ENCODE data around the gene TRAPPC8.

TRAPPC8 gene

DNA sequence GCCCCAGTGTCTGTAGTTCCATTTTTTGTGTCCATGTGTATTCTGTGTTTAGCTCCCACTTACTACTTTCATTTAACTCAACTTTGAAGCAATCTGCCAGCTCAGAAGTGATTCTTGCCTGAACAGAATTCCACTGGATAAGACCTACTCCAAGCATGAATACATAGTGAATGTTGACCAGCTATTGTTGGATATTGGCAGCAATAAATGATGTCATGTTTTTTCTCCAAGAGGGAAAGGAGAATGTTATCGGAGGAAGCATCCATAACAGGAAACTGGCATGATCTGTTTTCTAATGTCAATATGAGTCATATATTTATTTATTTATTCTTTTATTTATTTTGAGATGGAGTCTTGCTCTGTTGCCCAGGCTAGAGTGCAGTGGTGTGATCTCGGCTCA, 36.8 kb upstream of the TRAPPC8 start:
- CTCF ChIA-PET: no interaction called here

DNA sequence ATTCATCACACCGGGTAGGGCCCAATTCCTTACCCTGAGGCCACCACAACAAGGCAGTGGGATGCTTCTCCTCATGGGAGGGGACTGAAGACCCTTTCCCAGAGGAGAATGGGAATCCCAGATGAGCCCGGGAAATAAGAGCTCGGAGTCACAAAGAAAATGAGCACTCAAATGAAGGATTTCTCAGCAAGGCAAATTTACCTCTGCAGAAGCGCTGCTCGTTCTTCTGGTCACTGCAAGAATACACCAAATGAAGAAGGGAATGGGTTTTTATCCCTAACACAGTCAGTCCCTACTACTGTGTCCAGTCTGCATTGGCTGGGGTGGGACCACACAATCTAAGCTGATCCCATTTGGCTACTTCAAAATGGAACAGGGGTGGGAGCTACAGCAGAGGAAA, 35.7 kb upstream of the TRAPPC8 start:
- CTCF ChIA-PET: interaction anchor here (1.1 kb wide), 1 partner anchor 11 kb away, joined by 3 read pairs; no protein-coding TSS in a partner anchor
- TF ChIP-seq SP1 (IDR thresholded peaks at IDR 0.05) (no peak), ARNT (IDR thresholded peaks at IDR 0.05) (no peak), HDGF (IDR thresholded peaks at IDR 0.05; ENCODE audit: borderline replicate concordance) (no peak), LEF1 (IDR thresholded peaks at IDR 0.05; ENCODE audit: borderline replicate concordance) (no peak), TARDBP (IDR thresholded peaks at IDR 0.05) (no peak), FOXK2 (IDR thresholded peaks at IDR 0.05) (no peak), CTBP1 (IDR thresholded peaks at IDR 0.05; ENCODE audit: borderline replicate concordance) (no peak), SUZ12 (IDR thresholded peaks at IDR 0.05) (no peak), ELF4 (IDR thresholded peaks at IDR 0.05) (no peak), FOXM1 (IDR thresholded peaks at IDR 0.05; ENCODE audit: borderline replicate concordance) (no peak), L3MBTL2 (conservative IDR thresholded peaks at IDR 0.05) (no peak)
- TF ChIP-seq, protein P1, sequence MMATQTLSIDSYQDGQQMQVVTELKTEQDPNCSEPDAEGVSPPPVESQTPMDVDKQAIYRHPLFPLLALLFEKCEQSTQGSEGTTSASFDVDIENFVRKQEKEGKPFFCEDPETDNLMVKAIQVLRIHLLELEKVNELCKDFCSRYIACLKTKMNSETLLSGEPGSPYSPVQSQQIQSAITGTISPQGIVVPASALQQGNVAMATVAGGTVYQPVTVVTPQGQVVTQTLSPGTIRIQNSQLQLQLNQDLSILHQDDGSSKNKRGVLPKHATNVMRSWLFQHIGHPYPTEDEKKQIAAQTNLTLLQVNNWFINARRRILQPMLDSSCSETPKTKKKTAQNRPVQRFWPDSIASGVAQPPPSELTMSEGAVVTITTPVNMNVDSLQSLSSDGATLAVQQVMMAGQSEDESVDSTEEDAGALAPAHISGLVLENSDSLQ (IDR thresholded peaks at IDR 0.05): no peak
- no peak for DNase-seq (ENCODE audit: extremely low spot score)
- POLR2A ChIA-PET: no interaction called here

More for the DNA sequence above, 36.8 kb upstream of the TRAPPC8 start:
- POLR2A ChIA-PET: no interaction called here
- no peak for DNase-seq (ENCODE audit: extremely low spot score)
- TF ChIP-seq SUZ12 (IDR thresholded peaks at IDR 0.05) (no peak), SP1 (IDR thresholded peaks at IDR 0.05) (no peak), HDGF (IDR thresholded peaks at IDR 0.05; ENCODE audit: borderline replicate concordance) (no peak), NFRKB (IDR thresholded peaks at IDR 0.05) (no peak), TARDBP (IDR thresholded peaks at IDR 0.05) (no peak), ZNF384 (IDR thresholded peaks at IDR 0.05) (no peak), ELF4 (IDR thresholded peaks at IDR 0.05) (no peak), ARNT (IDR thresholded peaks at IDR 0.05) (no peak), FOXM1 (IDR thresholded peaks at IDR 0.05; ENCODE audit: borderline replicate concordance) (no peak), CTBP1 (IDR thresholded peaks at IDR 0.05; ENCODE audit: borderline replicate concordance) (no peak), BHLHE40 (IDR thresholded peaks at IDR 0.05; ENCODE audit: borderline replicate concordance) (no peak), LEF1 (IDR thresholded peaks at IDR 0.05; ENCODE audit: borderline replicate concordance) (no peak), FOXA1 (IDR thresholded peaks at IDR 0.05) (no peak), FOXK2 (IDR thresholded peaks at IDR 0.05) (no peak), L3MBTL2 (conservative IDR thresholded peaks at IDR 0.05) (no peak)
- TF ChIP-seq, protein P1 (IDR thresholded peaks at IDR 0.05): no peak

- no peak for TF ChIP-seq TARDBP (IDR thresholded peaks at IDR 0.05)
- no peak for TF ChIP-seq CTBP1 (IDR thresholded peaks at IDR 0.05; ENCODE audit: borderline replicate concordance)
- DNase-seq (ENCODE audit: extremely low spot score): peak; percentile 66
- ChIA-PET POLR2A (interaction anchor here (2.8 kb wide), 1 partner anchor 41 kb away, joined by 9 read pairs; the partner anchor contains the start of gene RNF125), CTCF (interaction anchor here (0.6 to 1.5 kb wide), 8 partner anchors 8 to 413 kb away, joined by 3 to 5 read pairs (median 4); no protein-coding TSS in a partner anchor)
Observed at GRCh38 chr18:31977270-31977872, 34.4 kb upstream of the TRAPPC8 start.

DNA sequence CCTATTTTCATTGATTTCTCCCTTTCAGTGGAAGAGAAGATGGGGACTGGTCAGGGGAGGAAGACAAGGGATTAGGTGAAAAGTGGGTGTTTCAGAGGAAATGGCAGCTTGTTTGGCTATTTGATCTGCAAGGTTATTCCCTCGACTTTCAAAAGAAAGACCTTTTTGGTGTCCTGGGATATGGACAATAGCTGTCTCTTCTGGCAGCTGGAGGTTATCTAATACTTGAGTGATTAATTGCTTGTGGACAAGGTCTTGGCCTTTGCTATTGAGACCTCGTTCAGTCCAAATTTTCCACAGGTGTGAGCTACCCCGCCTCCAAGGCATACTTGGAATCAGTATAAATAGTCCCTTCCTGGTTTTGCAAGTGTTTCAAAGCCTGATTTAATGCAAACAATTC, 33.3 kb upstream of the TRAPPC8 start:
- POLR2A ChIA-PET: interaction anchor here (2.8 kb wide), 1 partner anchor 43 kb away, joined by 9 read pairs; the partner anchor contains the start of gene RNF125
- DNase-seq (ENCODE audit: extremely low spot score): no peak
- CTCF ChIA-PET: interaction anchor here (1.2 to 1.5 kb wide), 3 partner anchors 8 to 155 kb away, joined by 3 to 4 read pairs (median 4); no protein-coding TSS in a partner anchor
- TF ChIP-seq ELF4 (IDR thresholded peaks at IDR 0.05) (no peak), ZNF384 (IDR thresholded peaks at IDR 0.05) (no peak), ARNT (IDR thresholded peaks at IDR 0.05) (no peak), SUZ12 (IDR thresholded peaks at IDR 0.05) (no peak), HDGF (IDR thresholded peaks at IDR 0.05; ENCODE audit: borderline replicate concordance) (no peak), FOXM1 (IDR thresholded peaks at IDR 0.05; ENCODE audit: borderline replicate concordance) (no peak), SP1 (IDR thresholded peaks at IDR 0.05) (no peak), FOXK2 (IDR thresholded peaks at IDR 0.05) (no peak)

DNA sequence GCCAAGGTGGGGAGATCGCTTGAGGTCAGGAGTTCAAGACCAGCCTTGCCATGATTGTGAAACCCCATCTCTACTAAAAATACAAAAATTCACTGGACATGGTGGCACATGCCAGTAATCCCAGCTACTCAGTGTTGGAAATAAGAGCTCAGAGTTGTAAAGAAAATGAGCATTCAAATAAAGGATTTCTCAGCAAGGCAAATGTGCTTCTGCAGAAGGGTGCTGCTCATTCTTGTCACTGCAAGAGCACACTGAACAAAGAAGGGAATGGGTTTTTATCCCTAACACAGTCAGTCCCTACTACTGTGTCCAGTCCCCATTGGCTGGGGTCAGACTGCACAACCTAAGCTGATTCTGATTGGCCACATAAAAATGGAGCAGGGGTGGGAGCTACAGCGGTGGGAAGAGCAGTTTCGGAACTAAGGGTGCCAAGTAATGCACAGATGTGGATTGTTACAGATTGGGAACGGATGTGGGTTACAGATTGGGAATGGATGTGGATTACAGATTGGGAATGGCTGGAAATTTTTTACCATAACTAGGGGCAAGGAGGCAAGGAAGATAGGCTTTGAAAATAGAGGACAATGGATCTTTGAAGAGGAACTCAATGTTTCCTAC, 31.1 kb upstream of the TRAPPC8 start:
- no peak for DNase-seq (ENCODE audit: extremely low spot score)
- POLR2A ChIA-PET: interaction anchor here (0.6 to 0.7 kb wide), 2 partner anchors 20 to 45 kb away, joined by 3 to 4 read pairs; no protein-coding TSS in a partner anchor
- CTCF ChIA-PET: no interaction called here
- TF ChIP-seq FOXK2 (IDR thresholded peaks at IDR 0.05): no peak
- no peak for TF ChIP-seq LEF1 (IDR thresholded peaks at IDR 0.05; ENCODE audit: borderline replicate concordance)
- no peak for TF ChIP-seq TARDBP (IDR thresholded peaks at IDR 0.05)
- no peak for TF ChIP-seq FOXM1 (IDR thresholded peaks at IDR 0.05; ENCODE audit: borderline replicate concordance)
- TF ChIP-seq HDGF (IDR thresholded peaks at IDR 0.05; ENCODE audit: borderline replicate concordance): no peak
- TF ChIP-seq, protein P1 (IDR thresholded peaks at IDR 0.05): no peak
- no peak for TF ChIP-seq ZNF384 (IDR thresholded peaks at IDR 0.05)

- DNase-seq (ENCODE audit: extremely low spot score): no peak
- ChIA-PET CTCF (no interaction called here), POLR2A (no interaction called here)
- TF ChIP-seq SP1 (IDR thresholded peaks at IDR 0.05) (no peak), ARNT (IDR thresholded peaks at IDR 0.05) (no peak), FOXA1 (IDR thresholded peaks at IDR 0.05) (no peak), FOXK2 (IDR thresholded peaks at IDR 0.05) (no peak), FOXM1 (IDR thresholded peaks at IDR 0.05; ENCODE audit: borderline replicate concordance) (no peak), ELF4 (IDR thresholded peaks at IDR 0.05) (no peak), HDGF (IDR thresholded peaks at IDR 0.05; ENCODE audit: borderline replicate concordance) (no peak), TARDBP (IDR thresholded peaks at IDR 0.05) (no peak), L3MBTL2 (conservative IDR thresholded peaks at IDR 0.05) (no peak), ZNF384 (IDR thresholded peaks at IDR 0.05) (no peak), BHLHE40 (IDR thresholded peaks at IDR 0.05; ENCODE audit: borderline replicate concordance) (no peak), LEF1 (IDR thresholded peaks at IDR 0.05; ENCODE audit: borderline replicate concordance) (no peak), SUZ12 (IDR thresholded peaks at IDR 0.05) (no peak), NFRKB (IDR thresholded peaks at IDR 0.05) (no peak), CTBP1 (IDR thresholded peaks at IDR 0.05; ENCODE audit: borderline replicate concordance) (no peak)
- TF ChIP-seq, protein P1 (IDR thresholded peaks at IDR 0.05): no peak
Observed at GRCh38 chr18:31970617-31971016, 27.7 kb upstream of the TRAPPC8 start.

All from HEK293T (cell line).